NCI-H187 (cell line): Measurements from ENCODE around the gene DXO.
"Not testable (repeated sequence)": the region's sequence is repeated elsewhere in the genome, so short reads cannot be mapped to it uniquely, and the experiment has no call there.

Experiments
- DNase-seq, 2 experiments: peaks; one replicate each; lab custom pipeline; 2025; lab: John Stamatoyannopoulos, UW

DXO gene

DNA sequence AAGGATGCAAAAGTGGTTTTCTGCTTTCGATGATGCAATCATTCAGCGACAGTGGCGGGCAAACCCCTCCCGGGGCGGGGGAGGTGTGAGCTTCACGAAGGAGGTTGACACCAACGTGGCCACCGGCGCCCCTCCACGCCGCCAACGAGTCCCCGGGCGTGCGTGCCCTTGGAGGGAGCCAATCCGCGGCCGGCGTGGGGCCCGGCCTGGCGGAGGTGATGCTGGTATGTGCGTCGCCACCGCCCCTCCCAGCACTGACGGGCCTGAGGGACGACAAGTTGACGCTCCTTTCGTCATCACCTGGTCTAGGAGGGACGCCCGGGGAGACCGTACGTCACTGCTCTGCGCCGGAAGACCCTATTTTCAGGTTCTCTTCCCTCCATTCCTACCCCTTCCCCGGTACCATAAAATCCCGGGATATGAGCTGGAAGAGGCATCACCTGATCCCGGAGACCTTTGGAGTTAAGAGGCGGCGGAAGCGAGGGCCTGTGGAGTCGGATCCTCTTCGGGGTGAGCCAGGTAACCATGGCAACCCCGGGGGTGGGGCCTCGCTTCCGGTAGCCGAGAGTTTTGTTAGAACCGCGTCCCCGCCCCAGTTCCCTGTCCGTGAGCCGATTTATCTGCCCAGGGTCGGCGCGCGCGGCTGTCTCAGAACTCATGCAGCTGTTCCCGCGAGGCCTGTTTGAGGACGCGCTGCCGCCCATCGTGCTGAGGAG lies at the start of gene DXO:
DXO (minus strand) TSS at position 146 of the 716 bp plus-strand sequence. CDS start 463 bp downstream, outside the sequence.
- peak; percentile 94 to 97 for DNase-seq

DNA sequence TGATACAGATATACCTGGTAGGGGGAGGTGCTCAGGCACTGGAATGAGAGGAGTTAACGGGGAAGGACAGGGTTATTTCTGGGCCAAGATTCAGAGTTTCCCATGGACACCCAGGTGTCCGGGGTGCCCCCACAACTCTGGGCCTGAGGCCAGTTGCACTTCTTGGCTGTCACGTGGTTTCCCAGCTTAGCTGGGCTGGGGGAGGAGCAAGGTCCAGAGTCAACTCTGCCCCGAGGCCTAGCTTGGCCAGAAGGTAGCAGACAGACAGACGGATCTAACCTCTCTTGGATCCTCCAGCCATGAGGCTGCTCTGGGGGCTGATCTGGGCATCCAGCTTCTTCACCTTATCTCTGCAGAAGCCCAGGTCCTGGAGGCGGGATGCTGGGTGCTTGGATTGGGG lies 42.6 kb upstream of the DXO start, which contains the start of gene C4B:
C4B (plus strand) TSS at position 249 of the 400 bp plus-strand sequence; CDS start at position 300, 51 bp downstream.
- DNase-seq: not testable (repeated sequence)

DNA sequence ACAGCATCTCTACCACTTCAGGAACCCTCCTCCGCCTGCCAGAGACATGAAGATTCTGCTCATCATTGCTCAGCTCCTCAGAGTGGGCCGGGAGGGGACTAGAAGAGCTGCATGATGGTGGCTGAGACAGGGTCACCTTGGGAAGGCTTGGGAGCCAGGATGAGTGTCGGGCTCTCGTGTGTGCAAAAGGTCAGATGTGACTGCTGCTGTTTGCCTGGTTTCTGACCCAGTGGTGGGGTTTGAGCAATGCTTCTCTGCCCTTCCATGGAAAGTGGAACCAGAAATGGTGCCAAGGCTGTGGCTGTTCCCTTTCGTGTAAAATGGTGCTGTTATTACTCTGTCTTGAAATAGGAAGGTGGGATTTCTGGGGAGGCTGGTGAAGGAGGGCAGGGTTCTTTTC lies 41.8 kb upstream of the DXO start:
- DNase-seq: not testable (repeated sequence)

DNA sequence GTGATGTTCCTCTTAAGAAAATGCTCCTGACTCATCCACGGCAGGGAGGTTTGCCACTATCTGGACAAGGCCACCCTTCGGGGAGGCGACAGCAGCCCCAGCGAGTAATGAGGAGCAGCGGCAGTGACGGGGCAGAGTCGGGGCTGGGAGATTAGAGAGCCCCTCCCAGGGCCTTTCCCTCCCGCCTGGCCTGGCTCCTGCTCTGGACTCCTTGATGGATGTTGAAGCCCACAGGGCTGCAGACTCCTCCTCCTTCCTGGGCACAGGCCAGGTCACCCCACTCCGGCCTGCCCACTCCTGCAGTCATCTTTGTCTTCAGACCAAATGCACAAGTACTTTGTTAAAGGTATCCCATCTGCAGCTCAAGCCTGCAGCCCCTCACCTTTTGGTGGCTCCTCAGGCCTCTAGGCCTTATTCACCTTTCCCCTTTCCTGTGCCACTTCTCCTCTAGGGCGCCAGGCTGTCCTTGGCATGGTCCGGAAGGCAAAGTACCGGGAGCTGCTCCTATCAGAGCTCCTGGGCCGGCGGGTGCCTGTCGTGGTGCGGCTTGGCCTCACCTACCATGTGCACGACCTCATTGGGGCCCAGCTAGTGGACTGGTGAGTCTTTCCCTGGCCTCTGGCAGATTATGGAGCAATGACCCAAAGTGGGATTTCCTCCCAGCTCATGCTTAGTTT lies 41.1 kb upstream of the DXO start:
- DNase-seq: not testable (repeated sequence)

DNA sequence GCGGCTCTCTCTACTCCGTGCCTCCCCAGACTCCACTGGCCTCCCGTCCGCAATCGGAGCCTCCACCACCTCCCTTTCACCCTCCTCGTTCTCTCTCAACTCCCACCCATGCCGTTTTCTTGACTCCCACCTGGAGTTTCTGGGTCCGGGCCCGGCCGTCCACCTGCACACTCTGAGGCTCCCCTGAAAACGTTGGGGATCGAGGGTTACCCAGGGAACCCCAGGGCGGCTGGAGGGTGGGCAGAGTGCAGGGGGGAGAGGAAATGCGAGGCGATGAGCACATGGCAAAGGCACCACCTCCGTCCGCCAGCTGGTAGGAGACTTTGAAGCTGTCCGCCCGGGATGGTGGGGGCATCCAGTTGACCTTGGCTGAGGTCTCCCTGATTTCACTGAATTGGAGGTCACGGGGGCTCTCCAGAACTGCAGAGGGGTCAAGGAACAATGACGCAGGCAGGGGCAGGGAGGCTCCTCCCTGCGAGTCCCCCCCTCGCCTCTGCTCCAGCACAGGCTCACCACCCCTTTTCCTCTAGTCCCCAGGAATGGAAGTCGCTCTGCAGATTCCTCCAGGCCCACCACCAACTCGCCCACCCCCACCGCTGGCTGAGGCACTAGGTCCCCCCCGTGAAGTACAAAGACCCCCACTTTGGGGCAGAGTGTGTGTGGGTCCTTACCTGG lies 39.1 kb upstream of the DXO start:
- not testable (repeated sequence) for DNase-seq

DNA sequence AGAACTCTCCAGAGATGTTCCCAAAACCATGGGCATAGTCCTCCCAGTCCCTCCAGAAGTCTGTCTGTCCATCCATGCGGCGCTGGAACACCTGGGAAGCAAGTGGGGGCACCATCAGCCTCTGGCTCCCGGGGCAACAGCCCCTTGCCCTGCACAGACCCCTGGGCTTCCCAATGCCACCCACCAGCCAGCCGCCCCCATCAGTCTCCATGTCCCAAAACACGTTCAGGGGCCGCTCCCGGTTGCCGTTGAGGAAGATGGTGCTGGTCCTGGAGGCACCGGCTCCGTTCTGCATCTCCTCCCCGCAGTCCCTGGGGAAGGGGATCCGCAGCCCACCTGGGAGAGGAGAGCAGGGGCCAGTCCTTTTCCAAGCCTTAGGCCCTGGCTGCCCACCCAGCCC lies 37.6 kb upstream of the DXO start:
- not testable (repeated sequence) for DNase-seq

DNA sequence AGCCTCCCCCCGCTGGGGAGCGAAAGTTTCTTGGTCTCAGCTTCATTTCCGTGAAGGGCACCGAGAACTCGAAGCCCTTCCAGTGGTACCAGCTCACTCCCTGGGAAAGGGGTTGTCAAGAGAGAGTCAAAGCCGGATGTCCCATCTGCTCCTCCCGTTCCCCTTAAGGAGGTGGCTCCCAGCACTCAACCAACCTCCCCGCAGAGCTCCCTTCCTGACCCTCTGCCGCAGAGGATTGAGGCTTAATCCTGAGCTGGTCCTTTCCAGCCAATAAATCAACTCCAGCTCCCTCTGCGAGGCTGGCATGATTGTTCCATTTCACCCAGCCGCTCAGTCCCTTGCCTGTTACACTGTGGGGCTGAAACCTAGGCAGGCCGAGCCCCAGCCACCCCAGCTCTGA lies 36.7 kb upstream of the DXO start:
- not testable (repeated sequence) for DNase-seq

DNA sequence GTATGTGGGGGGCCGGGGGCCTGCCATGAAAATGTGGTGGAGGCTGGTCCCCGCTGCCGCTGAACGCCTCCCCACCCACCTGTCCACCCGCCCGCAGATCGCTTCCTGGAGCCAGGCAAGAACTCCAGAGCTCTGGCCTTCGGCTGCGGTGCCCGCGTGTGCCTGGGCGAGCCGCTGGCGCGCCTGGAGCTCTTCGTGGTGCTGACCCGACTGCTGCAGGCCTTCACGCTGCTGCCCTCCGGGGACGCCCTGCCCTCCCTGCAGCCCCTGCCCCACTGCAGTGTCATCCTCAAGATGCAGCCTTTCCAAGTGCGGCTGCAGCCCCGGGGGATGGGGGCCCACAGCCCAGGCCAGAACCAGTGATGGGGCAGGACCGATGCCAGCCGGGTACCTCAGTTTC lies 36.1 kb upstream of the DXO start:
- DNase-seq: not testable (repeated sequence)

DNA sequence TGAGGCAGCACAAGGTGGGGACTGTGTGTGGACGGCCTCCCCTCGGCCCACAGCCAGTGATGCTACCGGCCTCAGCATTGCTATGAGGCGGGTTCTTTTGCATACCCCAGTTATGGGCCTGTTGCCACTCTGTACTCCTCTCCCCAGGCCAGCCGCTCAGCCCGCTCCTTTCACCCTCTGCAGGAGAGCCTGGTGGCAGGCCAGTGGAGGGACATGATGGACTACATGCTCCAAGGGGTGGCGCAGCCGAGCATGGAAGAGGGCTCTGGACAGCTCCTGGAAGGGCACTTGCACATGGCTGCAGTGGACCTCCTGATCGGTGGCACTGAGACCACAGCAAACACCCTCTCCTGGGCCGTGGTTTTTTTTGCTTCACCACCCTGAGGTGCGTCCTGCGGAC lies 35.1 kb upstream of the DXO start:
- not testable (repeated sequence) for DNase-seq

DNA sequence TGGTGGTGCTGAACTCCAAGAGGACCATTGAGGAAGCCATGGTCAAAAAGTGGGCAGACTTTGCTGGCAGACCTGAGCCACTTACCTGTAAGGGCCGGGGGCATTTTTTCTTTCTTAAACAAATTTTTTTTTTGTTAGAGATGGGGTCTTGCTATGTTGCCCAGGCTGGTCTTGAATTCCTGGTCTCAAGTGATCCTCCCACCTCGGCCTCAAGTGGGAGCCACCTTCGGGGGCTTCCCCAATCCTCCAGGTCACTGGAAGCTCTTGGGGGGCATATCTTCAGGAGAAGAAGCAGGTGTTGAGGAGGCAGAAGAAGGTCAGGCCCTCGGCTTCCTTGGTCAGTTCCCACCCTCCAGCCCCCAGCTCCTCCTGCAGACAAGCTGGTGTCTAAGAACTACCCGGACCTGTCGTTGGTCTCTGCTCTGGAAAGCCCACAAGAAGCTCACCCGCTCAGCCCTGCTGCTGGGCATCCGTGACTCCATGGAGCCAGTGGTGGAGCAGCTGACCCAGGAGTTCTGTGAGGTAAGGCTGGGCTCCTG lies 34.1 kb upstream of the DXO start:
- DNase-seq: not testable (repeated sequence)

DNA sequence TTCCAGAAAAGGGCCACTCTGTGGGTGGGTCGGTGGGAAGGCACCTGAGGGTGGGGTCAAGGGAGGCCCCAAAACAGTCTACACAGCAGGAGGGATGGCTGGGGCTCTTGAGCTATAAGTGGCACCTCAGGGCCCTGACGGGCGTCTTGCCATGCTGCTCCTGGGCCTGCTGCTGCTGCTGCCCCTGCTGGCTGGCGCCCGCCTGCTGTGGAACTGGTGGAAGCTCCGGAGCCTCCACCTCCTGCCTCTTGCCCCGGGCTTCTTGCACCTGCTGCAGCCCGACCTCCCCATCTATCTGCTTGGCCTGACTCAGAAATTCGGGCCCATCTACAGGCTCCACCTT lies 33.6 kb upstream of the DXO start:
- not testable (repeated sequence) for DNase-seq

DNA sequence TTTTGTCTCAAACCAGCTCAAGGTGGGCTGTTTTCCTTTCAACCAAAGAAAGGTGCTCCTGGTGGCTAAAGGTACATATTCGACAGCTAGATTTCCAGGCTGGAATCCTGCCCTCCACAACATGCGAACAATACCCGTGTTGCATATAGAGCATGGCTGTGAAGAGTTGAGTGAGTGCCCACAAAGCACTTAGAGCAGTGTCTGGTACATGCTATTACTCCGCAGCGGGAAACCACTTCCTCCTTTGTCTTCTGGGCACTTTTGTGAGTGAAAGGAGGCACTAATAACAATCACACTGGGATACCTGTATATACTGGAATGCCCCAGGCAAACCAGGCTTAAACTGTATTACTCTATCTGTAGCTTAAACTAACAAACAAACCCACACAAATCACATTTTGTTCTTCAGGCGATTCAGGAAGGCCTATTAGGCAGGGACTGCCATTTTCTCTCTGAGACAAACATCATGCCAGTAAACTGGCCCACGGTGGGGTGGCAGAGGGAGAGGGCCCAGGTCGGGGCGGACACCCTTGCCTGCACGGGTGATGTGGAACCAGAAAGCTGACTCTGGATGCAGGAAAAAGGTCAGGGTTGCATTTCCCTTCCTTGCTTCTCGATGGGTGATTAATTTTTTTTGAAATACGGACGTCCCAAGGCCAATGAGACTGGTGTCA lies 33.1 kb upstream of the DXO start:
- DNase-seq: not testable (repeated sequence)

DNA sequence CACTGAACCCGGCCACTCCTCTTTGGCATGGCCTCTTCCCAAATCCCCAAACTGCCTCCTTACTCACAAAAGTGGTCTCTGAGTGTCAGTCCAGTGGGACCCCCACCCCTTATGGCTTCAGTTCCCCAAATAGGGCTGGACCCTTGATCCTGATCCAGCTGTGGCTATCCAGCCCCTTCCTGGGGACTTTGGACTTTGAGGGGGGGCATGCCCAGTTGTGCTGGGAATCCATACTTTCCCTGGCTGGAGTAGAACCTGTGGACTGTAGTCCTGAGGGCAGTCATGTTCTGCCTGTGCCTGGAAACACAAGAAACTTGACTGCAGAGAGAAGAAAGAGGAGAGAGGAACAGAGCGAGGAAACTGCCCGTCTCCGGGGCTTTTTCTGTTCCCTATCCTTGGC lies 32.5 kb upstream of the DXO start:
- DNase-seq: not testable (repeated sequence)

DNA sequence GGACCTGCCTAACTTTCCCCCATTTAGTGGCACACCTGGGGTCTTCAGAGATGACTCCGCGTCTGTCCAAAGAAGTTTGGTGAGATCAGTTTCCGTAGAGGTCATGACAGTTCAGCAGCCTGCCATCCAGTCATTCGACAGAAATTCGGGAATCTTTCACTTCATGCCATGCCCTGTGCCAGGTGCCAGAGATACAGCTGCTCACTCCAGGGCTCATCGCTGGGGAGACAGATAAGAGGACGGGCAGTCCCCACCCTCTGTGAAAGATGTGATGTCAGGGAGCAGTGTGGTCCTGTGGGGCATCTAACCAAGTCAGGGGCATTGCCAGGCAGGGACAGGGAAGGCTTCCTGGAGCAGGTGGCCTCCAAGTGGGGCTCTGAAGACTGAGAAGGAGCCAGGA lies 31.4 kb upstream of the DXO start:
- DNase-seq: not testable (repeated sequence)

DNA sequence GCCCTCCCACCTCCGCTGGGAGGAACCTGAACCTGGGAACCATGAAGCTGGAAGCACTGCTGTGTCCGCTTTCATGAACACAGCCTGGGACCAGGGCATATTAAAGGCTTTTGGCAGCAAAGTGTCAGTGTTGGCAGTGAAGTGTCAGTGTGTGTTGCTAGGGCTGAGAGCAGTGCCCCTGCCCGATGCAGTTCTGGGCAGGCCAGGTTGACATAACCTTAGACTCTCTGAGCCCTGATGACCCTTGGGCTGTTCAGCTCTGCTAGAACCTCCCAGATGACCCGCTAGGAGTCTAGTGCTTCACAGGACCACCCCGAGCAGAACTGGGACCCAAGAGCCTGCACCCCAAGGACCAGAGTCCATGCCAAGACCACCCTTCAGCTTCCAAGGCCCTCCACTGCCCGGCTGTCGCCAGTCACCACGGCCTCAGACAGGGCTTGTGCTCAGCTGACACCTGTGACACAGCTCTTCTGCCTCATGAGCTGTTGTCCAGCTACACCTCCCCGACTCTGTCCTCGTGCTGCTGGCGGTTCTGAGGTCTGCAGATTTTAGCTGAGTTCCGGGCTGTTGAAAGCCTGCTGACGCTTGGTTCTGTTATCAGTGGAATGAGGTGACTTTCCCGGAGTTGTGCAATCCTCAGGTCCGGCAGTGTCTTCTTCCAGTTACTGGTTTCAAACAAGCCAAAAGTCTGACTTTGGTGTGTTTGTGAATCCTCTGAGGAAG lies 30.8 kb upstream of the DXO start:
- DNase-seq: not testable (repeated sequence)

DNA sequence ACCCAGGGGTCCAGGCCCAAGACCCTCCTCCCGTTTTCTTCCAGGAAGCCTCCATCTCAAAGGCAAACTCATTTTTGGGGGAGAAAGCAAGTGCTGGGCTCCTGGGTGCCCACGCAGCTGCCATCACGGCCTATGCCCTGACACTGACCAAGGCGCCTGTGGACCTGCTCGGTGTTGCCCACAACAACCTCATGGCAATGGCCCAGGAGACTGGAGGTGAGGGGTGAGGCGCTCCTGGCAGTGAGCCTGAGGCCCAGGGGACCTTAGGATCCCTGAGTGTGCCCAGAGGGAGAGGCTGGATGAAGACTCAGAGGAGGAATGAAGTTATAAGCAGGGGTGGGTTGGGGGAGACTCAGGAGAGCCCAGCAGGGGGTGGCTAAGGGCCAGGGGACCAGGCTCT lies 24.4 kb upstream of the DXO start:
- DNase-seq: not testable (repeated sequence)

DNA sequence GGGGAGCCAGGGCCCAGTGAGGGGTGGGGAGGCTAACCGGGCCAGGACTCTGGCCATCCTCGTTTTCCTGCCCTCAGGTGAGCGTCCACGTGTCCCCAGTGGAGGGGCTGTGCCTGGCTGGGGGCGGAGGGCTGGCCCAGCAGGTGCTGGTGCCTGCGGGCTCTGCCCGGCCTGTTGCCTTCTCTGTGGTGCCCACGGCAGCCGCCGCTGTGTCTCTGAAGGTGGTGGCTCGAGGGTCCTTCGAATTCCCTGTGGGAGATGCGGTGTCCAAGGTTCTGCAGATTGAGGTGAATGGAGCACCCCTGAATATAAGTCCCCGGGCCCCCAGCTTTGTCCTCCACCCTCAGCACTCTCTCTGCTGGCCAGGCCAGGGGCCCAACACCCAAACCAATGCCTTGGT lies 22.5 kb upstream of the DXO start:
- DNase-seq: not testable (repeated sequence)

DNA sequence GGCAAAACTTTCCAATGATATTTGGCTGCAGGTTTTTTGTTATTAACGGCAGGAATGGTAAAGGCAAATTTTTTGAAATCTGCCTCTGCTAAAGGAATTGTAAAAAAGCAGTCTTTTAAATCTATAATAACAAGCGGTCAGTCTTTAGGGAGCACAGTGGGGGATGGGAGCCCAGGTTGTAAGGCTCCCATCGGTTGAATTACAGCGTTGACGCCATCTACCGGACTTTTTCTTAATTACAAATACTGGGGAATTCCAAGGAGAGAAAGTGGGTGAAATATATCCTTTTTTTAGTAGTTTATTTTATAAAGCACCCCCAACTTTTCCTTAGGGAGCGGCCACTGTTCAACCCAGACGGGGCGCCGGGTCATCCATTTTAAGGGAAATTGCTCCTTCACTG lies 17.4 kb upstream of the DXO start:
- not testable (repeated sequence) for DNase-seq

DNA sequence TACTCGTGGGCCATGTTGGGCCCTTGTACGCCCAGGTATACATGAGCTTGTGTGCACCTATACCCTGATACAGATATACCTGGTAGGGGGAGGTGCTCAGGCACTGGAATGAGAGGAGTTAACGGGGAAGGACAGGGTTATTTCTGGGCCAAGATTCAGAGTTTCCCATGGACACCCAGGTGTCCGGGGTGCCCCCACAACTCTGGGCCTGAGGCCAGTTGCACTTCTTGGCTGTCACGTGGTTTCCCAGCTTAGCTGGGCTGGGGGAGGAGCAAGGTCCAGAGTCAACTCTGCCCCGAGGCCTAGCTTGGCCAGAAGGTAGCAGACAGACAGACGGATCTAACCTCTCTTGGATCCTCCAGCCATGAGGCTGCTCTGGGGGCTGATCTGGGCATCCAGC lies 9.8 kb upstream of the DXO start, which contains the start of gene C4A:
C4A (plus strand) TSS at position 314 of the 400 bp plus-strand sequence; CDS start at position 365, 51 bp downstream.
- DNase-seq: not testable (repeated sequence)

DNA sequence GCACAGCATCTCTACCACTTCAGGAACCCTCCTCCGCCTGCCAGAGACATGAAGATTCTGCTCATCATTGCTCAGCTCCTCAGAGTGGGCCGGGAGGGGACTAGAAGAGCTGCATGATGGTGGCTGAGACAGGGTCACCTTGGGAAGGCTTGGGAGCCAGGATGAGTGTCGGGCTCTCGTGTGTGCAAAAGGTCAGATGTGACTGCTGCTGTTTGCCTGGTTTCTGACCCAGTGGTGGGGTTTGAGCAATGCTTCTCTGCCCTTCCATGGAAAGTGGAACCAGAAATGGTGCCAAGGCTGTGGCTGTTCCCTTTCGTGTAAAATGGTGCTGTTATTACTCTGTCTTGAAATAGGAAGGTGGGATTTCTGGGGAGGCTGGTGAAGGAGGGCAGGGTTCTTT lies 9.1 kb upstream of the DXO start:
- not testable (repeated sequence) for DNase-seq
